Neural progenitor cell (in vitro differentiated cells): ENCODE data around the gene SMARCE1.

Experiments used
- CTCF ChIP-seq: fragments of 200-600 bp; sonication (generic); IDR thresholded peaks from 2 replicates; pipeline ENCODE4 v1.5.1; 2017; ENCODE audit warnings: antibody characterized with exemption, mild to moderate bottlenecking
- EZH2 ChIP-seq: fragments of 200-600 bp; sonication (generic); IDR thresholded peaks from 2 replicates; pipeline ENCODE4 v1.6.1; 2017; ENCODE audit warnings: antibody characterized with exemption, mild to moderate bottlenecking, moderate library complexity
- EZH2phosphoT487 ChIP-seq: fragments of 200-600 bp; sonication (generic); IDR thresholded peaks from 2 replicates; pipeline ENCODE4 v1.6.1; 2017; ENCODE audit warnings: antibody characterized with exemption

- TF ChIP-seq CTCF (no peak), EZH2 (no peak), EZH2phosphoT487 (no peak)
Measured at GRCh38 chr17:40632216-40632615, 15.4 kb downstream of the SMARCE1 start.
